Measurements from ENCODE around the gene CPN2. TPM values are rescaled to one million over a fixed set of nuclear protein-coding genes. Genes with fewer than 3 reads are reported as not detected.

Gene CPN2
- total RNA-seq, 1 experiment from 2014 or later = not detected

- no peak overlapping the region for H3K4me3 Mint-ChIP-seq
- H3K27ac Mint-ChIP-seq = peak overlapping the region in 1 of 3 experiments; percentile 46; a peak in 1 of 7 replicates
- TF ChIP-seq CTCF (conservative IDR thresholded peaks at IDR 0.05) = no peak
- Histone ChIP-seq H3K79me1 (ENCODE audit: insufficient read depth, low read depth, low read length, poor library complexity, severe bottlenecking) (no peaks in the 10 kb centered on the region), H3K4me2 (ENCODE audit: insufficient read depth, insufficient read length, low read length) (no peak overlapping the region), H3K9me3 (ENCODE audit: control insufficient read depth, low read depth, low read length) (no peaks in the 10 kb centered on the region), H4K8ac (replicated peaks; ENCODE audit: insufficient read length, low read depth, low read length) (no peak overlapping the region), H3K18ac (ENCODE audit: insufficient read length, low read depth, low read length) (no peak overlapping the region), H3K4me1 (ENCODE audit: insufficient read depth, low read length) (peaks cover 8% of the 10 kb centered on the region; the same call in 1 of the 2 replicates), H3K23ac (ENCODE audit: insufficient read length, low read depth, low read length) (no peak overlapping the region), H4K91ac (ENCODE audit: insufficient read length, low read depth, low read length) (no peak overlapping the region), H3K9ac (ENCODE audit: extremely low read depth, insufficient read length, low read length) (no peak overlapping the region), H2BK12ac (ENCODE audit: insufficient read length, low read depth, low read length) (no peak overlapping the region), H4K20me1 (ENCODE audit: control insufficient read depth, insufficient read depth, insufficient read length) (no peaks in the 10 kb centered on the region), H3K79me2 (ENCODE audit: insufficient read depth, low read length) (no peaks in the 10 kb centered on the region), H2AK5ac (ENCODE audit: insufficient read length, low read length) (no peak overlapping the region), H3K23me2 (ENCODE audit: insufficient read length, low read depth, low read length, poor library complexity, severe bottlenecking) (peaks cover 8% of the 10 kb centered on the region), H2AFZ (ENCODE audit: low read length) (no peak overlapping the region), H3K27ac (ENCODE audit: insufficient read length, low read depth, low read length) (no peak overlapping the region), H2BK20ac (ENCODE audit: low read depth, low read length, poor library complexity, severe bottlenecking) (no peak overlapping the region), H3K27me3 (ENCODE audit: insufficient read depth, low read length) (no peaks in the 10 kb centered on the region), H3K56ac (ENCODE audit: insufficient read length, low read depth, low read length) (no peak overlapping the region), H2BK120ac (ENCODE audit: low read depth, low read length, poor library complexity, severe bottlenecking) (no peak overlapping the region), H2BK15ac (ENCODE audit: low read depth, low read length) (no peak overlapping the region), H2BK5ac (ENCODE audit: insufficient read length, low read length) (no peak overlapping the region), H3K4ac (ENCODE audit: low read depth, low read length) (no peak overlapping the region), H3T11ph (ENCODE audit: low read length) (no peak overlapping the region), H3K14ac (ENCODE audit: insufficient read depth, low read length) (no peak overlapping the region), H4K5ac (ENCODE audit: insufficient read length, low read depth, low read length) (no peak overlapping the region)
- peaks cover 7% of the 10 kb centered on the region for H3K27me3 Mint-ChIP-seq (ENCODE audit: low read depth)
- DNase-seq = no peak
- H3K4me1 Mint-ChIP-seq = peaks cover 27 to 30% of the 10 kb centered on the region in 2 experiments
- peaks cover 7 to 9% of the 10 kb centered on the region in 2 experiments for H3K9me3 Mint-ChIP-seq
- H3K36me3 Mint-ChIP-seq (ENCODE audit: insufficient read depth in 1 of 3, low read depth in 3 of 3) = peaks cover 0 to 16% (median 2%) of the 10 kb centered on the region in 3 experiments; a peak in 5 of 7 replicates
- no CpG with 5 or more reads among the region's 3 CpGs for WGBS (ENCODE audit: extremely low coverage, insufficient read length, low lambda C conversion rate)
Observed at GRCh38 chr3:194292331-194292730, 58.8 kb downstream of the CPN2 start.

Other genes with a start within 250 kb of the CPN2 start
- gene HES1, start 215.2 kb downstream of the CPN2 start, total RNA-seq (2021) = 23.2 and 23.3 TPM in 2 replicates
- 0.04 and 0.07 TPM in 2 replicates for gene LRRC15, start 18.4 kb upstream of the CPN2 start, total RNA-seq (2021)
- not detected in 2 replicates for gene GP5, start 47.9 kb upstream of the CPN2 start, total RNA-seq (2021)
- gene ATP13A3, start 135.7 kb upstream of the CPN2 start, total RNA-seq (2021) = 75.8 and 78.5 TPM in 2 replicates

Measured in H9 (cell line).